Spinal cord (tissue), 10 donors: Measurements from ENCODE around the gene SNTN. TPM values are rescaled to one million over a fixed set of nuclear protein-coding genes. Genes with fewer than 3 reads are reported as not detected.
A peak's percentile ranks its signal among the peaks of the same experiment; 100 is the strongest.
"Not testable (repeated sequence)": the region's sequence is repeated elsewhere in the genome, so short reads cannot be mapped to it uniquely, and the experiment has no call there.

Experiments used
- DNase-seq, 6 donors: peaks; one replicate each; pipeline versions ENCODE4 v3.0.0 to v3.0.0-alpha.2; 2013 to 2015; ENCODE audit warnings: low spot score in 6 of 6, low read depth in 4 of 6
- H3K27ac ChIP-seq: one replicate; pipeline ENCODE4 v1.5.1; 2013; ENCODE audit warnings: low read depth, low read length, control low read depth
- H3K27me3 ChIP-seq: one replicate; pipeline ENCODE4 v1.6.1; 2013; ENCODE audit warnings: low read length; ENCODE audit not compliant: control insufficient read depth, insufficient read depth
- H3K36me3 ChIP-seq: one replicate; pipeline ENCODE4 v1.6.1; 2013; ENCODE audit warnings: low read length; ENCODE audit not compliant: control insufficient read depth, insufficient read depth
- H3K4me1 ChIP-seq: one replicate; pipeline ENCODE4 v1.6.1; 2013; ENCODE audit warnings: low read length; ENCODE audit not compliant: control insufficient read depth, insufficient read depth
- H3K4me3 ChIP-seq: one replicate; pipeline ENCODE4 v1.5.1; 2013; ENCODE audit warnings: low read depth, low read length, control low read depth
- H3K9me3 ChIP-seq: one replicate; pipeline ENCODE4 v1.6.1; 2013; ENCODE audit warnings: low read length; ENCODE audit not compliant: control insufficient read depth, insufficient read depth
- WGBS: methylation state at CpG from one replicate; pipeline ENCODE4 v1.1.5; 2013; ENCODE audit warnings: missing lambda C conversion rate; ENCODE audit not compliant: insufficient coverage; 5-methylcytosine and 5-hydroxymethylcytosine counted together
- polyA plus RNA-seq, 2 donors: library from polyadenylated mRNA; unstranded; fragments of 120-200 nt; gene quantifications; one replicate each; pipeline ENCODE4 v1.2.1, GENCODE V29; 2013; ENCODE audit not compliant: insufficient read length in 2 of 2
- total RNA-seq, 2 donors: library from RNA; depleted of rRNA in 1 of 2; stranded (reverse); fragments of 120-200 nt in 1 of 2; fragments of >200 nt in 1 of 2; gene quantifications; one replicate each; pipeline versions ENCODE4 v1.2.3 to v1.2.4, GENCODE V29; 2013 to 2014
- donor health status: healthy.

The SNTN gene
- total and polyA plus RNA-seq, 4 donors = 0.24 to 0.59 (median 0.53) TPM

DNA sequence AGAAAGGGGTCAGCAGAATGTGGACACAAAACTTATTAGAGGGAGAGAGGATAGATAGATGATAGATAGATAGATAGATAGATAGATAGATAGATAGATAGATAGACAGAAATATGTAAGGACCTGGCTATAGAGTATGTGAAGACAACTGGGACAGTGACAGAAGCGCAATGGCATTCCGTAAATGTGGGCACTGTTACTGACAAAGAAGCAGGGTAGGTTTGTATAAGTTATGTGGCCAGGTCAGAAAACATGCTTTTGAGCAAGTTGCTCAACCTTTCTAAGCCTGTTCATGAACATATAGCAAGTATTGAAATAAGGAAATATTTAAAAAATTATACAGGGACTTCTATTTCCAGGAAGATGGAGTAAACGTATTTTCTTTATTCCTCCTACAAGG is 17.3 kb upstream of the SNTN start:
- no peaks in the 10 kb centered on the region for H3K36me3 ChIP-seq
- WGBS = 100% methylated on average over 2 of the region's 3 CpGs
- no peak overlapping the region for H3K27ac ChIP-seq
- DNase-seq = no peak
- H3K4me1 ChIP-seq = no peaks in the 10 kb centered on the region
- no peak overlapping the region for H3K4me3 ChIP-seq
- H3K9me3 ChIP-seq = peaks cover 1% of the 10 kb centered on the region
- H3K27me3 ChIP-seq = no peaks in the 10 kb centered on the region

DNA sequence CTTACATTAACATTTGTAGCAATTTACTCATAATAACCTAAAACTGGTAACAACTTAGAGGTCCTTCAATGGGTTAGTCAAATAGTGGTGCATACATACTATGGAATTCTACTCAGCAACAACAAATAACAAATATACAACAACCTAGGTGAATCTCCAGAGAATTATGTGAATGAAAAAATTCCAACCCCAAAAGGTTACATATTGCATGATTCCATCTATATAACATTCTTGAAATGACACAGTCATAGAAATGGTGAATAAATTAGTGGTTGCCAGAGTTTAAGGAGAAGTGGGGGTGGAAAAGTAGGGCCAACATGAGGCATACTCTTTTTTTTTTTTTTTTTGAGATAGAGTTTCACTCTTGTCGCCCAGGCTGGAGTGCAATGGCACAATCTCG is 12.7 kb upstream of the SNTN start:
- no CpG with 5 or more reads among the region's 2 CpGs for WGBS
- Histone ChIP-seq H3K36me3 (no peaks in the 10 kb centered on the region), H3K27ac (no peak overlapping the region), H3K4me1 (no peaks in the 10 kb centered on the region), H3K4me3 (no peak overlapping the region), H3K27me3 (no peaks in the 10 kb centered on the region), H3K9me3 (peaks cover 1% of the 10 kb centered on the region)
- no peak for DNase-seq

DNA sequence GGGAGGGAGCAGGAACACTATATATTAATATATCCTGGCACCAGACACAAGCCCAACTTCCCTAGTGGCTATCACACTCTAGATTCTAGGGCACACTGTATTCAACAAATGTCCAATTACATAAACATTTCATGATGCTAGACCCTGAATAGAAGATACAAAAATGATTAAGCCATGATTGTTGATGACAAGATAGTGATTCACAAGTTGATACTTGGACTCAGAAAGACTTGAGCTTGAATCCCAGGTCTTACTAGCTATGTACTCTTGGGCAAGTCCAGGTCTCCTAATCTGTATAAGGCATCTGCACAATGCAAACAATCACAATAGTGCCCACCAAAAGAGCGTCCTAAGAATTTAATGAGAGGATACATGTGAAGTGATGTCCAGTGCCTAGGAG is 10.0 kb upstream of the SNTN start:
- Histone ChIP-seq H3K27me3 (no peaks in the 10 kb centered on the region), H3K4me3 (no peak overlapping the region), H3K36me3 (no peaks in the 10 kb centered on the region), H3K4me1 (no peaks in the 10 kb centered on the region), H3K27ac (no peak overlapping the region), H3K9me3 (no peaks in the 10 kb centered on the region)
- WGBS = no CpG with 5 or more reads among the region's 1 CpG
- no peak for DNase-seq

DNA sequence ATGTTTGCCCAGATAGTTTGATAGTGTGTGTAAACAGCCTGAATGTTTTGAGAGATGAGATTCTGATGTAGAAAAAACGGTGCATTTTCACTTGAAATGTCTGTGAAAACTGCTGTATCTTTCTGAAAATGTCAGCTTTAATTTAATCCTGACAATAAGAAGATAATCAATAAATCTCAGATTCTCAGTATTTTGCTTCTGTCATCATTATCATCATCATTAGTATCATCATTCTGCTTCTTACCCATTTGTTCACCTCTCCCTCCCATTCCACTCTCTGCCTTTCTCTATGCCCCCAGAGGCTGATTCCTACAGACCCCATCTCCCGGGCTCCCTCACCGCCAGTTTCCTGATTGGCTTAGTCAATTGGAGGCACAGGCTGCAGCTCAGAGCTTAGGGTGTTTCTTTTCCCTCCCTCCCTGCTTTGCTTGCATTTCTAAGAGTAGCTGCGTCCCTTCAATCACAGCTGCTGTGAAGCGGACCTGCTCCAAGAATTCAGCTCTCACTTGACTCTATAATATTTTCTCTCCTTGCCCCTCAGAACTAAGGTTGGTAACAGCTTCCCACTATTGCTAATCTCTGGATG is 8.2 kb upstream of the SNTN start:
- Histone ChIP-seq H3K36me3 (no peaks in the 10 kb centered on the region), H3K9me3 (no peaks in the 10 kb centered on the region), H3K27ac (no peak overlapping the region), H3K4me1 (no peaks in the 10 kb centered on the region), H3K27me3 (no peaks in the 10 kb centered on the region), H3K4me3 (no peak overlapping the region)
- peak in 2 of 6 donors; percentile 21 to 59 for DNase-seq
- WGBS = 57% methylated on average over 4 of the region's 5 CpGs

DNA sequence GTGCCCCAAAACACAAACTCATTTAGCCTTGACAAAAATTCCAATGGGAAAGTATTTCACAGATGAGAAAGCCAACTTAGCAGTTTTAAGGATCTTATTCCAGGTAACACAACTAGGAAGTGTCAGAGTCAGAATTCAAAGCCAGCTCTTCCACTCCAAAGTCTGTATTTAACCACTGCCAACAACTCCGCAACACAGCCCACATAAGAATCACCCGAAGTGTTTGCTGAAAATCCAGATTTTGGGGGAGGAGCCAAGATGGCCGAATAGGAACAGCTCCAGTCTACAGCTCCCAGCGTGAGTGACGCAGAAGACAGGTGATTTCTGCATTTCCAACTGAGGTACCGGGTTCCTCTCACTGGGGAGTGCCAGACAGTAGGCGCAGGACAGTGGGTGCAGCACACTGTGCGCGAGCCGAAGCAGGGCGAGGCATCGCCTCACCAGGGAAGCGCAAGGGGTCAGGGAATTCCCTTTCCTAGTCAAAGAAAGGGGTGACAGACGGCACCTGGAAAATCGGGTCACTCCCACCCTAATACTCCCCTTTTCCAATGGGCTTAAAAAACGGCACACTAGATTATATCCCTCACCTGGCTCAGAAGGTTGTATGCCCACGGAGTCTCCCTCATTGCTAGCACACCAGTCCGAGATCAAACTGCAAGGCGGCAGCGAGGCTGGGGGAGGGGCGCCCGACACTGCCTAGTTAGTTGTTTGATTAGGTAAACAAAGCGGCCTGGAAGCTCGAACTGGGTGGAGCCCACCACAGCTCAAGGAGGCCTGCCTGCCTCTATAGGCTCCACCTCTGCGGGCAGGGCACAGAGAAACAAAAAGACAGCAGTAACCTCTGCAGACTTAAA is 7.3 kb upstream of the SNTN start:
- not testable (repeated sequence) for H3K27me3 ChIP-seq, H3K27ac ChIP-seq, H3K4me1 ChIP-seq, H3K9me3 ChIP-seq, H3K36me3 ChIP-seq, H3K4me3 ChIP-seq
- peak in 1 of 6 donors; percentile 34 for DNase-seq
- 71% methylated on average over 15 of the region's 25 CpGs for WGBS

DNA sequence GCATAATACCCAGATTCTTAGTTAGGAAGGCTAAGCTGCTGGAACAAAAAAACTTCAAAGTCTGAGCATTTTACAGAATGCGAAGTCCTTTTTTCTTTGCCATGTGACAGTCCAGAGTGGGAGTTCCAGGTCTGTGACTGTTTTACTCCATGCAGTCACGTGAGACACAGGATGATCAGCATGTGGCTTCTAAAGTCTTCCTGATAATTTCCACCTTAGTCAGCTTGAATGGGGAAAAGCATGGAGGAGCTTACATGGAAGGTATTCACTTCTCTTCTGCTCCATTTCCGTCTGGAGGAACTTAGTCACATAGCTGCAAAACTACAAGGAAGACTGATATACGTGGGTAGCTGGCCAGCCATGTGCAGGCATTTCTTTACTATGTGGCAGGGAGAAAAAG is 1.7 kb downstream of the SNTN start:
- no peak for DNase-seq
- Histone ChIP-seq H3K4me3 (no peak overlapping the region), H3K27me3 (no peaks in the 10 kb centered on the region), H3K27ac (no peak overlapping the region), H3K36me3 (no peaks in the 10 kb centered on the region), H3K9me3 (no peaks in the 10 kb centered on the region), H3K4me1 (no peaks in the 10 kb centered on the region)
- WGBS = 78% methylated on average over 2 of the region's 4 CpGs

DNA sequence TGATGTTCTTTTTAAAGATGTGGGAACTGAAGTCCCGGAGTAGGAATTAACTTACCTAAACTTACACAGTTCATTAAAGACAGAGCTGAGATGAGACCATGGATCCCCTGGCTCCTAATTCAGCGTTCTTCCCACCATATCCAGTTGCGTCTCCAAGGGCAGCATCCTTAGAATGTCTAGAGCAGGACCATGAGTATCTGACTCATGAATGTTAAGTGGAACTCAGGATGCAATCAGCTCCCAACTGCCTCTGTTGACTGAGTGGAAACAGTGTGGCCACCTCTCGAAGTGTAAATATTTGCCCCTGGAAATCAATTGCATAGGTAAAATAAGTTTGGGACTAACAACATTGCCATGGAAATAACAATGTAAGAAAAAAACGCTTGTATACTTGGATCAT is 2.5 kb downstream of the SNTN start:
- WGBS = no CpG with 5 or more reads among the region's 5 CpGs
- Histone ChIP-seq H3K36me3 (no peaks in the 10 kb centered on the region), H3K27me3 (no peaks in the 10 kb centered on the region), H3K4me1 (no peaks in the 10 kb centered on the region), H3K9me3 (no peaks in the 10 kb centered on the region), H3K4me3 (no peak overlapping the region), H3K27ac (no peak overlapping the region)
- no peak for DNase-seq

DNA sequence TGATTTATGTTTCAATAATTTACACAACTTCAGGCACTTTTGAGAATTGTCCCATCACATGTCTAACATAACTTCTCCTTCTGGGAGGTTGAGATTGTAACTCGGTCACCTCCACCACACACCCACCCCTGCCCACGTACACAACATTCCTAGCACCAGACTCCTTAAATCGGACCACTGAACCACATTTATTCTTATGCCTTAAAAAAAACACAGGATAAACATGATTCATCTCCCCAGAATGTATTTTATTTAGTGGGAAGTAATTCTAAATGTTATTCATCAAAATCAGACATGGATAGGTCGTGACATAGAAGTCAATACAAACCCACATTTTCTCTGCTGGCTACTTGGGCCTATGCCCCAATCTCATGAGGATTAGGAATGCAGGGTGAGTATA is 3.0 kb downstream of the SNTN start:
- no CpG with 5 or more reads among the region's 4 CpGs for WGBS
- Histone ChIP-seq H3K9me3 (no peaks in the 10 kb centered on the region), H3K4me1 (no peaks in the 10 kb centered on the region), H3K4me3 (no peak overlapping the region), H3K27ac (no peak overlapping the region), H3K36me3 (no peaks in the 10 kb centered on the region), H3K27me3 (no peaks in the 10 kb centered on the region)
- DNase-seq = no peak

DNA sequence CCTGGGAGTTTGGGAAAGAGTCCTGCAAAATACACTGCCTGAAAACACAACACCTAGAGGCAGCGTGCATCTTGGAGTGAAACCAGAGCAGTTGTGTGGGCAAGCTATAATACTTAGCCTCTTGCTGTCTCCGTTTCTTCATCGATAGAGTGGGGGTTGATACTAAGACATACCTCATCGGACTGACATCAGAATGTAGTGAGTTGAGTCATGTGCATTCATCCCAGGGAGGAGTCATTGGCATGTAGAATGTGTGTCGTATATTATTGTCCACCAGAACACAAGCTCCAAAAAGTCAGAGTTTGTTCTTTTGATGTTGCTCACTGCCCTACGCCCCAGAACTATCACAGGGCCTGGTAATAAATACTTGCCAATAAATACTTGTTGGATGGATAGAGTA is 4.3 kb downstream of the SNTN start:
- DNase-seq = no peak
- H3K4me3 ChIP-seq = no peak overlapping the region
- H3K27me3 ChIP-seq = no peaks in the 10 kb centered on the region
- WGBS = 83% methylated on average over 1 of the region's 6 CpGs
- H3K4me1 ChIP-seq = no peaks in the 10 kb centered on the region
- no peaks in the 10 kb centered on the region for H3K9me3 ChIP-seq
- H3K27ac ChIP-seq = no peak overlapping the region
- no peaks in the 10 kb centered on the region for H3K36me3 ChIP-seq

DNA sequence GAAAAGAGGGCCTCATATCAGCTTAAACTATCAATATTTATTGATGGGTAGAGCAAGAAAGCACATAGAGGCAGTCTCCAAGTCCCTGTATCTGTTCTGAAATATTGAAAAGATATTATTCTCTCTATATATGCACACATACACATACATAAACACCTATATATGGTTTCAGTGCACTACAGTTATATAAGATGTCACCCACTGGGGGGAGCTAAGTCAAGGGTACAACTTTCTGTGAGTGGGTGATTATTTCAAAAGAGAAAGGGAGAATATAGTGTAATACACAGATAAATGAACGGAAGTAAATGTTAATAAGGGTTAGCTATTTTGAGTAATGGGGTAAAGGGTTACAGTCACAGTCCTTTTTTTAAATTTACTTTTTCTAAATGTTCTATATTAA is 8.8 kb downstream of the SNTN start:
- H3K4me3 ChIP-seq = no peak overlapping the region
- no peak overlapping the region for H3K27ac ChIP-seq
- H3K4me1 ChIP-seq = no peaks in the 10 kb centered on the region
- no peaks in the 10 kb centered on the region for H3K27me3 ChIP-seq
- no peak for DNase-seq
- no CpG with 5 or more reads among the region's 1 CpG for WGBS
- H3K9me3 ChIP-seq = no peaks in the 10 kb centered on the region
- no peaks in the 10 kb centered on the region for H3K36me3 ChIP-seq
